Medulla oblongata (tissue), 1 donor: Measurements from ENCODE around the gene CACHD1.

Experiments used
- DNase-seq: peaks from one replicate; pipeline ENCODE4 v3.0.0-alpha.2; 2015; ENCODE audit errors: extremely low spot score

CACHD1 gene

DNA sequence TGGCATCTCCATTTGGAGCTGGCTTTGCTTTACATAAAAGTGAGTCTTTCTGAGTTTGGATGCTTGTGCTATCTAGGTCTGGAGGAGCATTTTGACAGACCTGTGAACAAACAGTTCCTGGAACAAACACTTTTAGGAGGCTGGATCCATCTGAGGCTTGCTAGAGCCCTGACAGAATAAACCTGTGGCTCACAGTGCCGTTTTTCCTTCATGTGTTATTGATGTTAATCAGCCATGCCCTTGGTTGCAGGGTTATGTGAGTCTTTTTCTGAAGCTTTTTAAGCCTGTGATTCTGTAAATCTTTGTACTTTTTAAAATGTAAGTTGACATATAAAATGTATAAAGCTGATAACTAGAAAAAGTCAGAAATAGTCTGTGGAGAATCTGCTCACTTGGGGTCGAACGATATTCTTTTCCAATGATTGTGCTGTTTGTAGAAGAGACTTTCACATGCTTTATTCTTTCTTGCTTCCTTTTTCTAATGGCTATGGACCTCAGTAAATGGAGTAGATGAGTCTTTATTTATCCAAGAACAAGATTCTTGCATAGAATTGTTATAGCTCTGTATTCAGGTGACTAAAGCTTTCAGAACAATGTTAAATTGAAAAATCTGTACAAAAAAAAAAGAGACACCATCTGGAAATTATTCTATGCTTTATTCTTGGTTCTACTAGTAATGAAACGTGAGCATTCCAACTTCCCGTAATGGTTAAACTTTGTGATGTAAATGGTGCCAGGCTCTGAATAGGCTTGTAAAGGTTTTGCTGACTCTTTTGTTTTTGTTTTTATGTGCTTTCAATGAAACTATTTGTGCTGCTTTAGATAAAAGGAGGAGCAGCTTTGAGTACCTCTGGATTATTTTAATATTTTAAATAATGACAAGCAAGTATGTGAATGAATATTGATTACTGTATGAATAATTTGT lies 53.7 kb downstream of the CACHD1 start:
- no peak for DNase-seq

DNA sequence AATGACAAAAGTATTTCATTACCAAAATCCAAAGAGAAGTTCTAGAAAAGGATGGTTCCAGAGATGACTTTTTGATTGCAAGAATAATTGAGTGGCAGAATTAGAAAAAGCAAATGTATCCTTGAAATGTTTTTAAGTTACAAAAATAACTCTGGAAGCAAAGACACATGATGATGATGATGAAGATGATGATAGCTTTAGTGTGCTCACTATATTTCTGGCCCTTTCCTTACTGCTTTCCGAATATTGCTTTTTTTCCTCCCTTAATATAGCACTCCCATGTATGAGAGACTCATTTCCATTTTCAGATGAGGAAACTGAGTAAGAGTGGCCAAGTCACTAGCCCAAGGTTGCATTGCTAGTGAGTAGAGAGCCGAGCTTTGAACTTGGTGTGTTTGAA lies 54.7 kb downstream of the CACHD1 start:
- DNase-seq = no peak

DNA sequence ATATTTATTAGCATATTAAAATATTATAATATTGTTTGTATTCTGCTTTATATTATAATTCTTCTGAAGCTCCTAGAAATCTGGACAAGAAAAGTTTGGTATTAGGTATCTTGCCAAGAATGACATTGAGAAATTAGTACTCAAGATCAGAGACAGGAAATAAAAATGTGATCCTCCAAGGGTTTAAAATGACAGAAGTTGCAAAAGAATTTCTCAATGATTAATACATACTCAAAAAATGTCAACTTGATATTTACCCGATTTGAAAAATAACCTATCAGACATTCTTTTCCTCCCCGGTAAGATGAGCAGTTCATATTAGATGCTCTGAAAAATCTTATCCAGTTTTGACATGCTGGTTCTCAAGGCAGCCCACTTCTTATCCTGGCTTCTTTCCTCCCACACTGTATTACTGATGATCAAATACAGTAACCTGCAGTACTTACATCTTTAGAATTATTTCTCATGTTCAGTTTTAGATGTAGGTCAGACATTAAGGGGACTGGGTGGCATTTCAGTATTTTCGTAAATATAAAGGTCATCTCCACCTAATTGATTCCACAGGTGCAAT lies 55.3 kb downstream of the CACHD1 start:
- no peak for DNase-seq

DNA sequence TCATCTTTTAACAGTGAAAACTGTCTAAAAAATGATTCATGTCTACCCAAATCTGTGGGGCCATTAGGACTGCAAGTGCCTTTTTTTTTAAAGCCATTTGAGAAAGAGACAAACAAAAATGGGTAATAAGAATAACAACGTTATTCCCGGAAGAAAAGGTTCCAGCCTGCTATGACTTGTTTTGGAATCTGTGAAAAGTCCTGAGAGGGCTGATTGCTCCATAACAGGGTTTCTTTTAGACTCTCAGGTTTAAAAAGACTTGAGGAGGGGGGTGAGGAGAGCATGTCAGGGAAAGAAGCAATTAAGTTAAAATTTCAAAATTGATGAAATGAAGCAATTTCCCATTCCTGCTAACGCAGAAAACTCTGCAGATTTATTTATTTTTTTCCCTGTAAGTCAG lies 56.4 kb downstream of the CACHD1 start:
- DNase-seq = no peak

DNA sequence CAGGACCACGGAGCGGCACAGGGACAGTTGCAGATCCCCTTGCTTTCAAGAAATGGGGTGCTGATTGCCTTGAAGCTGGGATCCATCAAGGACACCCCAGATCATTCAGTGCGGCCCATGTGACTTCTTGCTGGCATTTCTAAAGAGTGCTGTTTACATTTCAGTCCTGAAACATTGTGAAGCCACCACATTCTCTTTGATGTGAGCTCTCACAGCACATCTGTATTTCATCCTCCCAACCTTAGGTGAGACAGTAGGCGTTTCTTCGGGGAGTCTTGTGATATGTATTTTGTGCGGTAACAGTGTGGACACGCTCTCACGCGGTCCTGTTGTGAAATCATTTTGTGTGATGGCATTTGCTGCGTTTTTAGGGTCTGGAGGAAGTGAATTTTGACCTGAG lies 57.2 kb downstream of the CACHD1 start:
- DNase-seq = no peak

DNA sequence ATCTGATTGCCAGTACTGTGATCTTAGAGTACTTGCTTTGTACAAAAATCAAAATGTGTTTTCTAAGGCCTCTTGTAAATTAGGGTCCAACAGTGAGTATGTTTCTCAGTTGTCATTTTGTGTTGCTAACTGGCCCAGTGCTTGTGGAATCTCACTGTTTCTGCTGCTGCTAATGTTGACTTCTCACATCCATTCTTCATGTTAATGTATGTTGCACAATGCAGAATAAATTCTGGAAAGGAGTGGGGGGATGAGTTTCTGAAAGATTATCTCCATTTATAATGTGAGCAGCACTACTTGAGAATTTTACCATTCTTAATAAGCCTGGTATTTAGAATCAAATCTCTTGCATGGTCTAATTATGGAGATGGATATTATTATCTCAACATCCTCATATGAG lies 57.9 kb downstream of the CACHD1 start:
- DNase-seq = no peak

DNA sequence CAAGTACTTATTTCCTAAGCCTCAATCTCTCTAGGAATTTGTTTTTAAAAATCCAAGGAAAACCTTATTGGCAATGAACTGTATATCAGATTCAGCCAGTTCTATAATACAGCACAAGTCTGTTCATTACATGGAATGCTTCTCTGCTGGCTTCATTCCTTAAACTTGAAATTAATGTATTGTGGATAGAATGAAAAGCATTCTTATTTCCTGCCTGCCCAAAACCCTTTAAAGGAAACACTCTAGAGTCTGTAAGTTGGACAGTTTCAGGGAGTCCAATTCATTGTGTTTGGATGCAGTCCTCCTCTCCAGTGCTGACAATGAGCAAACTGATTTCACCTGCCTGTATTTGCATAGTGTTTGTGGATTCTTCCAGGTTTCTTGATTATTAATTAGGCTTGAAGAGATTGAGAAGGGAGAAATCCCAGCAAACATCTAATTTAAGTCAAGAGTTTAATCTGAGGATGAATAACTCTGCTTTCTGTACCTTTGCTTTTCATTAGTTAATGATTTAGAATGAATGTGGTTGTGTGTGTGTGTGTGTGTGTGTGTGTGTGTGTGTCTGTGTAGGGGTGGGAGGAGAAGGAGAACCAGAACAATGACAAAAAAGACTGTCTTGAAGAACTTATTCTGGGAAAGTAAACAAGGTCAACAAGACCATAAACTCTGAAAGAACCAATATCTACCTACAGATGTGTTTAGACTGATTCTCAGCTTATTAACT lies 61.2 kb downstream of the CACHD1 start:
- no peak for DNase-seq

DNA sequence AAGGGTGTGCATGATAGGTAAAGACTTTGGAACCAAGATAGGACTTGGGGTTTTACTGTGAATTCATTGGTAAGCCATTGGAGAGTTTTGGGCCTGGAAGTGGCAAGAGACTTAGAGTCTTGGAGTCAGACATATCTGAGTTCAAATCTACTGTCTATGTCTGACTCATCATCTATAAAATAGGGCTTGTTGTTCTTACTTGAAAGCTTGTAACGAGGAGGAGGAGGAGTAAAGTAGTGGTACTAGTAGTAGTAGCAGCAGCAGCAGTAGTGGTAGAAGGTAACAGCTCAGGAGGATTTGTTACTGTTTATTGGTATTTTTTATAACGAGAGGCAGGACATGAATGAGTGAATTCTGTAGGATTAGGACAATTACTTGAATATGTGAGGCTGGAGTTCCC lies 62.7 kb downstream of the CACHD1 start:
- no peak for DNase-seq

DNA sequence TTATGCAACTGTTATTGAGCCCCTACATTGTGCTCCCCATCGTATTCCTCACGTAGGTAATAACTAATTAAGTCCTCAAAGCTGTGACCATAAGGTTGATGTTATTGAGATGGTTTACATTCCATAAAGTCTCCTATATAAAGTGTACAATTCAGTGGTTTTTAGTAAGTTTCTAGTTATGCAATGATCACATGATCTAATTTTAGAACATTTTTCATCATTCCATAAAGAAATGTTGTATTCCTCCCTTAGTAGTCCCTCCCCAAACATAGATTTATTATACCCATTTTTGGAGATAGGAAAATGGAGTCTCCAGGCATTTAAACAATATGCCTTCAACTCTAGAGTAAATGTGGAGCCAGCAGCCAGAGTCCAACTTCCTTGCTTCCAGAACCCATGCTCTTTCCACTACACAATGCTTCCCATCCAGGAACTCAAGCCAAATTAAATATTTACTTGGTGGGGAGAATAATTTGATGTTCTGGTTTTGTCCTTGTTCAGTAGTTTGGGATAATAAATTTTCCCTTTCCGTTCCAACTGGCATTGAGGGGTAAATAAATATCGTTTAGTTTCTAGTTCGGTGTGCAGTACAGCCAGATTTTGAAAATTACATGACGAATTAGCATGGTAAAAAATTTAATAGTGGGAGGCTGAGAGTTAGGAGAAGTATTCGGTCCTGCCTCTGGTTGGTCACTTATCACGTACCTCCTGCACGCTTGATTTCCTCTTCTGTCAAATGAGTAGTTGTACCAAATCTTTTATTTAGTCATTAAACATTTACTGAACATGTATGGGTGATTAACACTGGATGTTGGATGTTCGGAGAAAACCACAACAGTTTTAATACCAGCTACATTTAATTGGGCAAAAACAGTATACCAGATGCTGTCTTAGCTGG lies 66.3 kb downstream of the CACHD1 start:
- DNase-seq = no peak

DNA sequence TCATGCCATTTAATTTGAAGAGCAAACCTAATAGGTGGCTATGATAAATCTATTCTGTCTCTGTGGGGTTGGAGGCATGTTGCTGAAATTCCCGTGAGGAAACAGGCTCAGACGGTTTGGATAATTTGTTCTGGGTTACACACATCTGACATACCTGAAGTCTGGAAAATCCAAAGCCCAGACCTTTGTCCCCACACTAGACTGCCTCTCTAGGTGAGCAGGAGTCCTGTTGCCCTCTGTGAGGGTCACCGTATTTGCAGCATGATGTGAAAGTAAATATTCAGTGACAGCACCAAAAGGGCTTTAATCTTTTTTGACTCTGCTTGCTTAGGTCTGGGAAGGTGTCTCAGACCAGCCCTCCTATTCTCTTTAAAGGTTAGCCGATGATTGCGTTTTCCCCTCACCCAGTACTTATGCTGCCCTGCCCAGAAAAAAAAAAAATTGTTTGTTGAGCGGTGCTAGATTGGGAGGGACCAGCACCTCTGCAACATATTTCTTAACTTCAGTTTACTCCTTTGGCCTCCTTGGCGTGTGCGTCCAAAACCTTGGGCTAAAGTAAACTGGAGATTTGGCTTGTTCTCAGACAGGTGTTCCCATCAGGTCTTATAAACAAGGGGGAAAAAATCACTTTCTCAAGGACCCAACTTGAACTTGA lies 67.0 kb downstream of the CACHD1 start:
- no peak for DNase-seq

DNA sequence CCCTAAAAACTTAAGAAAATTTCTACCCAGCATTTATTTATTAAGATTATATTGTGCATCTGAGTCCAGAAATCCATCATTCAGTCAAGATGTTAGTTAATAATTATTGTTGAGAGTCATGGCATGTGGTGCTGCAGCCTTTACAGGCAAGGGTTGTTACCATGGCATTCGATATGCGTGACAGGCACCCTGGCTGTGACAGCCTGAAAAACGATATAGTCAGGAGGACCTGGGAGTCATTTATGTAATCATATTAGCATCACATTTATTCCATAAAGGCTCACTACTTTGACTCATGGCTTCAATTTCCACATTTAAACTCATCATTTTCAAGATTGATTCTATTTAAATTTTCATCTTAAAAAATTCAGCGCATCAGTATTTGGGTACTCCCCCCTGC lies 68.0 kb downstream of the CACHD1 start:
- no peak for DNase-seq

DNA sequence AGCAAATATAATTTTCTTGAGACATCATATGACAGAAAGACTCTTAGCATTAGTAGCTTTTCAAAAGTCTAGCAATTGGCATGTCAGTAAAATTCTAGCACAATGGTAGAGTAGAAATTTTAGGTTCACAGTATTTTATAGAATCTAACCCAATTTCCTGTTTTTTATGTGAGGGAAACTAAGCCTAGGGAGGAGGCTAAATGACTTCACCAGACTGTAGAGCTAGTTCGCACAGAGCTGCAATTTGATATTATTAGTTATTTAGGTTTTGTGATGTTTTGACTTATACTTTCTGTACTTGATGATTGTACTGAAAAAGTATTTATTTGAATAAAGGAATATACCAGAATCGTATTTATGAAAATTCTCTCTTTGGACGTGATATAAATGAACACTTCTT lies 68.5 kb downstream of the CACHD1 start:
- DNase-seq = no peak

DNA sequence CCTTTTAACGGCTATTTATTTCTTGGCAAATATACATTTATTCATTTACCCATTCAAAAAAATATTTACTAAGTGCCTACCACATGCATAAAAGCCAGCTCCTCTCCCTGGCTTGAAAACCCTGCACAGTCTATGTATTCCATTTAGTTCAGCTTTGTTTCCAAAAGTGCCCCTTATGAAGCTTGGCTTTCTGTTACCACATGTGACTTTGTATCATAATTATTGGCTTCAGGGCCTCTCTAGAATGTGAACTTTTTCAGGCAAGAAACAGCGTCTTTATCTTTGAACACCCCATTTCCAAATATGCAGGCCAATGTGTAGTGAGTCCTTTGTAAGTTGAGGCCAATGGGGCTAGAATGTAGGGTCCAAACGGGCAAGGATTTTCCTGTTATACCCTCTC lies 69.4 kb downstream of the CACHD1 start:
- DNase-seq = no peak

DNA sequence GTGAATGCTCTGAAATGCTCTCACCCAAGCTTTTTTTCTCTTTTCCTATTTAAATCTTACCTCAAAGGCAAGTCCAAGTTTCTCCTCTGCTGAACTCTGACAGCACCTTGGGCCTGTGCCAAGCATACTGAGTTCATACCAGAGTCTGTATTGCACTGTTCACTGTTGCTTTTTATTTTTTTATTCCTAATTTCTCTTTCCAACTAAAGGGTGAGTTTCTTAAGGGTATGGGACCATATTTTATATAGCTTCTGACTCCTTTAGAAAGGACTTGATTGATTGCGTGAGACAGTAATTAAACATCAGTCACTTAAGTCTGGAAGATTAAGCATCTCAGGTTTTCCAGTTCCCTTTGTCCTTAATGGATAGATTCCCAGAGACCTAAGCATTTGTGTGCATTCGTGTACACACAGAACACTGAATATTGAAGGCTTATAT lies 69.9 kb downstream of the CACHD1 start:
- DNase-seq = peak; percentile 33

DNA sequence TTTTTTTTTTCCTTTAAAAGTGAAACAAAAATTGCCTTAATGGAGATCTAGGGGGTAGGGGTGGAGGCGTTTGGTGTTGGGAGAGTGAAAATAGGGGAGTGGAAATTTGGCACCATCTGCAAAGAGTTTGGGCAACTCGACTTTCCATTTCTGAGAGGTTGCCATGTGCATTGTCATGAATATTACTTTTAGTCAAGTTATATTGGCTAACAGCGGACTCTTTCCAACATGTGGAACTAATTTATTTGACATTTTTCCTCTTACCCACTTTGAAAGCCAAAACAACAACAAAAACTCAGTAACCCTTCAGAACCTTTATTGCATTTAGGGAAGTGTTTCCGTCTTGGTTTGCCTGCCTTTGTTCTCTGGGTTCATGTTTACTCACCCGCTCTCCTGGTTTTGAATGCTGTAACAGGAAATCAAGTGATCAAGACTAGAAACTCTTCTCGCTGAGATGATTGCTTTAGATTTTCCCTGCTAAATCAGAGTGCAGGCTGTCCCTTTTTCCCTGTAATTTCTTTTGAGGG lies 70.4 kb downstream of the CACHD1 start:
- DNase-seq = peak; percentile 46

DNA sequence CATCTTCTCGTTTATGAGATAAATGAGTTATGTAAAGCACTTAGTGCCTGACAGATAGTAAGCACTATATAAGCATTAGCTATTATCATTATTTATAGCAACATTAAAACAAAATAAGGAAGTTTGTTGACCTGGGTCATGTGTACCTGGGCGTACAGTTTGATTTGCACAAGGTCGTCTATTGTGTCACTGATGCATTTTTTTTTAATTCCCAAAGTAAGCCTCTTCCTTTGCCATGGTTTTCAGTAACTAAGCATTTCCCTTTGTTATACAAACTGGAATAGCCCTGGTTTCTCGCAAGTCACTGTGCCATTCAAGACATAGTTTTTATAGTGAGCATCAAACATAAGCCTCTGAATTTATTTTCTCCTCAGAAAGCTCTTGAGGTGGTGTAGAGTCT lies 72.2 kb downstream of the CACHD1 start:
- DNase-seq = no peak

DNA sequence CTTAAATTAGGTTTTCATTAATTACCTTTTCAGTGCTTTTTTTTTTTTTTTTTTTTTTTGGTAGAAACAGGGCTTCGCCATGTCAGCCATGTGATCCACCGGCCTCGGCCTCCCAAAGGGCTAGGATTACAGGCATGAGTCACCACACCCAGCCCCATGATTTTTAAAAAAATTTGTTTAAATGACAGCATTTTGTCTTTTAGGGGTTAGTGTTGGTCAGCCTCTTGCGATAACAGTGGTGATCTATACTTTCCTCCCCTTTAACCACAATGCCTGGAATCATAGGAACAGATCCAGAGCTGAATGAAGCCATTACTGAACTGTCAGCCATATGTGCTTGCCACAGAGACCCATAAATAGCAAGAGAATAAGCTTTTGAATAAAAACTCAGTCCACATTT lies 73.9 kb downstream of the CACHD1 start:
- DNase-seq = no peak

DNA sequence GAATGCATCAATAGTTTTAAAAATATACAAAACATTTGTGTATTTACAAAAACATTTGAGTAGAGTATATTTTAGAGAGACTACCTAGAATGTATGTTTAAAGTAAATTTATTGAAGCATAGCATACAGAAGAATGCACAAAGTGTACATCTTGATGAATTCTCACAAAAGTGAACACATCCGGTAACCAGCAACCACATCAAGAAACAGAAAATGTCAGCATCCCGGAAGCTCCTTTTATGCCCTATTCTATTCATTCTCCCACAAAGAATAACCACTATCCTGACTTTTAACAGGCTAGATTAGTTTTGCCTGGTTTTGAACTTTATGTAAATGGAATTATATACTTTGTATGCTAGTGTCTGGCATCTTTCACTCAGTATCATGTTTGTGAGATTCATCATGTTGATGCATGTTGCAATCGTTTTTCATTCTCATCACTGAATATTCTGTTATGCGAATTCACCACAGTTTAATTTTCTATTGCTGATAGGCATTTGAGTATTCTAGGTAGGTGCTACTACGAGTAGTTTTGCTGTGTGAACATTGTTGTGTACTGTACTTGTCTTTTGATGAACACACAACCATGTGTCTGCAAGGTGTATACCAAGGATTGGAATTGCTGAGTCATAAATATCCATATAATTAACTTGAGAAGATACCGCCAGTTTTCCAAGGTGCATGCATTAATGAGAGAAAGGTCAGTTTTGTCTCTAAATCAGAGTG lies 75.4 kb downstream of the CACHD1 start:
- DNase-seq = no peak

DNA sequence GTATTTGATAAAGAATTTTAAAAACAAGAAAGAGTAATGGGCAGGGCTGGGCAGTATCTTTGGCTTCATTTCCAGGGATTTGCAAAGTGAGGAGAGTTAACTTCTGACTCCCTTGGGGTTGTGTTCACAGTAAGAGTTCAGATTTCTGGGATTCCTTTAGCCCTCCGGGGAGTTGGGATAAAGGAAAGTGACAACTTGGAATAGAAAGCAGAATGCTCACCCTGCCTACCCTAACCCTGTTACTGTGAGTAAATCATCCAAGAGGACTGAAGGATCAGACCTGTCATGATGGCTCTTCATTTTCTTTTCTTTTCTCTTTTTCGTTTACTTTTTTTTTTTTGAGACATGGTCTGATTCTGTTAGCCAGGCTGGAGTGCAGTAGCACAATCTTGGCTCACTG lies 76.1 kb downstream of the CACHD1 start:
- DNase-seq = no peak
